ENCODE measurements around the gene CYB5D1.
"Not testable (repeated sequence)": the region's sequence is repeated elsewhere in the genome, so short reads cannot be mapped to it uniquely, and the experiment has no call there.

CYB5D1 gene, protein sequence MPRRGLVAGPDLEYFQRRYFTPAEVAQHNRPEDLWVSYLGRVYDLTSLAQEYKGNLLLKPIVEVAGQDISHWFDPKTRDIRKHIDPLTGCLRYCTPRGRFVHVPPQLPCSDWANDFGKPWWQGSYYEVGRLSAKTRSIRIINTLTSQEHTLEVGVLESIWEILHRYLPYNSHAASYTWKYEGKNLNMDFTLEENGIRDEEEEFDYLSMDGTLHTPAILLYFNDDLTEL

DNA sequence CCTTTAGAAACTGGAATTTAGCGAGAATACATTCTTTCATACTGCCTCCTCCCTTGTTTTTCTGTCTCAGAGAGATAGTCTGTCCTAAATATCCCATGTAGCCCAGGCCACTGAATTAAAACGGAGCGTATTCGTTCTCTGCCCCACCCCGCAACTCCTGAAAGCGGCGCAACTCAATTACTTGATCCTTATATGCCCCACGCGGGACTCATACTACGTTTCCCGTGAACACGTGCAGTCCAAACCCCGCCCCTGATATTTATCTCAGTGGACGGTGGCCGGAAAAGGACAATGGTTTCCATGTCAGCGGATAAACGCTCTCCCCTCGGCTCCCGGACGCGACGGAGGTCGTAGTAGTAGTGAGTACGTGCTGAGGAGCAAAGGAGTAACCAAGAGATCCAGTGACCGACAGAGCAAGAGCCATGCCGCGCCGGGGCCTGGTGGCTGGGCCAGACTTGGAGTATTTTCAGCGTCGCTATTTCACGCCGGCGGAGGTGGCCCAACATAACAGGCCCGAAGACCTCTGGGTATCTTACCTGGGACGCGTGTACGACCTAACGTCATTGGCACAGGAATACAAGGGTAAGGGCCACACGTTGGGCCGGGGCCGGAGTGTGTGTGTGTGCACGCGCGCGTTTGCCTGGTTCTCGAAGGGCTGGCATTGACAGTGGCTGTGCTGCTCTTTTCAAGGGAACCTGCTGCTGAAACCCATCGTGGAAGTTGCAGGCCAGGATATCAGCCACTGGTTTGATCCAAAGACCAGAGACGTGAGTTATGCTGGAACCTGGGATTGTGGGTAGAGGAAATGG, at the start of gene CYB5D1:
Gene CYB5D1 (plus strand): TSS at position 291 of the 809 bp plus-strand sequence. CDS start 132 bp downstream, at position 423.
- peak; percentile 98 for DNase-seq

DNA sequence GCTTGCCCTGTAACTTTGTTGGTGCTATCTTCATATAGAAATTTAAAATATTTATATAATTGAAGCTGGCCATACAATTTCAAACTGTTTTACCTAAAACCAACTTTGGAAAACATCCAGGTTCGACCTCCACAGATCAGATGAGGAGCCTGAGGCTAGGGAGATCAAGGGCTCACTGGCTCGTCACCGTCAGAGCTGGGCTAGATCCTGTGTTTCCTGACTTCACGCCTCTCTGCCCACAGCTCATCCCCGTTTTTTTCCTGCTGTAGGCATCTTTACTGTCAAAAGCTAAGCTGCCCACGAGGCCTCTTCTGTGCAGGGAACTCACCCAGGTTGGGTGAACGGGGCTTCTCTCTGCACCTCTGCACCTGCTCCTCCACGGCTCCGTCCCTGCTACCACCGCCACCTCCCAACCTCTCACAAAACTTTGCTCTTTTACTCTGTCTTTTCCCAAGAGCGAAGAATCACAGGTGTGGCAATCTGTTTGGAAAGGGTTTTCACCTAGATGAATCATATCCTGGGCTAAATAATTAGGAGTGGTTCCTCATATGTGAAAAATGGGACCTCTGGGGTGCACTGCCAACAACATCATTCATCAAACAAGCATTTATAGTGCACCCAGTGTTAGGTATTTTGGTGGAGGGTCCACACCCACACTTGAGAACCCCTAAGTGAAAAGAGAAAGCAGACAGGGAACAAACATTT, 48.6 kb upstream of the CYB5D1 start:
- no peak for DNase-seq

DNA sequence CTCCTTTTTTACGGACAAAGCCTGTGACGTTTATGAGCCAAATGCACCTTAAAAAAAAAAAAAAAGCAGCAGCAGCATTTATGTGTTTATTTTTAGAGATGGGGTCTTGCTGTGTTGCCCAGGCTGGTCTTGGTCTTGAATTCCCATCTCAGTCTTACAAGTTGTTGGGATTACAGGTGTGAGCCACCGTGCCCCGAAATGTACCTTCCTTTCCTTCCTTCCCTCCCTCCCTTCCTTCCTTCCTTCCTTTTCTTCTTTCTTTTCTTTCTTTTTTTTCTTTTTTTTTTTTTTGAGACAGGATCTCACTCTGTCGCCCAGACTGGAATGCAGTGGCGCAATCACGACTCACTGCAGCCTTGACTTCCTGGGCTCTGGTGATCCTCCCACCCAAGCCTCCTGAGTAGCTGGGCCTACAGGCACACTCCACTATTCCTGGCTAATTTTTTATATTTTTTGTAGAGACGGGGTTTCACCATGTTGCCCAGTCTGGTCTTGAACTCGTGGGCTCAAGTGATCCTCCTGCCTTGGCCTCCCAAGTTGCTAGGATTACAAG, 47.9 kb upstream of the CYB5D1 start:
- not testable (repeated sequence) for DNase-seq

DNA sequence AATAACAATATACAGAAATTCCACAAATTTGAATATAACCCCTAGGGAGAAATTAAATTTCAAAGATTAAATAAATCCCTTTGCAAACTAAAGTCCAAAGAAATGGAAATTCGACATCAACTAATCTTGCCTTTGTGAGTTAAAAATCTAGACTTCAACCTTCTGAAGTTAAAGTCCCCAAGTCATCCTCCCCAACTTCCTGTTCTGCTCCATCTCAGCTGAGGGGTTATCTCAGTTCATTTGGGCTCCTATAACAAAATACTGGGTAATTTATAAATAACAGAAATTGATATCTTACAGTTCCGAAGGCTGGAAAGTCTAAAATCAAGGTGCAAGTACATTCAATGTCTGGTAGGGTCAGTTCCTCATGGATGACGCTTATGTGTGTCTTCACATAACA, 46.6 kb upstream of the CYB5D1 start:
- DNase-seq: peak; percentile 37

DNA sequence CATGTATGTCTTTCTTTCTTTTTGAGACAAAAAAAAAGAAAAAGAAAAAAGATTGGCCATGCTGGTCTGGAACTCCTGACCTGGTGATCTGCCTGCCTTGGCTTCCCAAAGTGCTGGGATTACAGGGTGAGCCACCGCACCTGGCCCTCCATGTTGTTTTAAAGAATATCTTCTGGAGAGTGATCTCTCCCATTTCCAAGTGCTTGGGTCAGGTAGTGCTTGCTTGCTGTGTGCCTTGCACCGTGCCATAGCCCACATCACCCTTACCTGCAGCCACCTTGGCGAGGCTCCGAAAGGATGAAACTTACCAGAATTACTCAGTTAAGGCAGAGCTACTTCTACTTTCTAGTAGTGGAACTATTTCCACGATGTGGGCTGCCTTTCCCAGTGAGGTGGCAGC, 42.8 kb upstream of the CYB5D1 start:
- no peak for DNase-seq

DNA sequence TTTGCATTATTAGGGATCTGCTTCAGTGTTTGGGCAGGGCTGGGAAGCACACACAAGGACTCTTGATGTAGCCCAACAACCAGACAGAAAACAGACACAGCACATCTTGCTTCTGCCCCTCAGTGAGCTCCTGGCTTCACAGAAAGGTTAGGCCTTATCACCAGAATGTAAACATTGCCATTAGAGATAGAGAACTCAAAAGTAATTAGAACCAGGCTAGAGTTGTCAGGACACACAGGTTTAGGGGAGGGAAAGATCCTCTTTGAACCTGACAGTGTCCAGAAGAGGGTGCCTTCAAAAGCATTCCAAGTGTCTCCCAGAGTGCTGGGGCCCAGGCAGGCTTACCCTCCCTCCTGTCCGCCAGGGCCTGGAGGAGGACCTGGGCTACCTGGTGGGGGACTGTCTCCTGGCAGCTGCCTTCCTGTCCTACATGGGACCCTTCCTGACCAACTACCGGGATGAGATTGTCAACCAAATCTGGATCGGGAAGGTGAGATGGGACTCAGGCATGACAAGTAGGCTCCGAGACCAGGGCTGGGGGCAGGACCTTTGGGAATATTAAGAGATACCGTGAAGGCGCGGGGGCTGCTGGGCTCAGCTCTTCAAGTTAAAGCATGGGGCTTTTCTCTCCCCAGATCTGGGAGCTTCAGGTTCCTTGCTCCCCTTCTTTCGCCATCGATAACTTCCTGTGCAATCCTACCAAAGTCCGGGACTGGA, 40.7 kb upstream of the CYB5D1 start:
- no peak for DNase-seq

DNA sequence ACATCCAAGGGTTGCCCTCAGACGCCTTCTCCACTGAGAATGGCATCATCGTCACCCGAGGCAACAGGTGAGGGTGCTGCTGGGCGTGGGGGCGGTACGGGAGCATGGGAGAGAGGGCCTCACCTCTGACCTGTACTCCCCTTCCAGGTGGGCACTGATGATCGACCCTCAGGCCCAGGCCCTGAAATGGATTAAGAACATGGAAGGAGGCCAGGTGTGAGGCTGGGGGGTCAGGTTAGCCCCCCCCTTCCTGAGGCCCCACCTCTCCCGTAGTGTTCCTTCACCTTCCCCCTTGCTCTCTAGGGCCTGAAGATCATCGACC, 40.2 kb upstream of the CYB5D1 start:
- no peak for DNase-seq

DNA sequence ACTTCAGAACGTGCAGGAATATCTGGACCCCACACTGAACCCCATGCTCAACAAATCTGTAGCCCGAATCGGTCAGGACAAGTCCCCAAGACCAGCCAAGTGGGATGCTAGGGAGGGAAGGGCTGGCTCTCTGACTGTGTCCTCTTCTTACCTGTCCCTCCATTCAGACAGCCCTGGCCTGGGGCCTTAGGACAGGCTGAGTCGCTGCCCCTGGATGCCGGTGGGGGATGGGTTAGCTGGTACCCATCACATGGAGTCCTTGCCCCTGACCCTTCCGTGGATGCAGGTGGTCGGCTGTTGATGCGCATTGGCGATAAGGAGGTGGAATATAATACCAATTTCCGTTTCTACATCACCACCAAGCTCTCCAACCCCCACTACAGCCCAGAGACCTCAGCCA, 39.8 kb upstream of the CYB5D1 start:
- DNase-seq: no peak

DNA sequence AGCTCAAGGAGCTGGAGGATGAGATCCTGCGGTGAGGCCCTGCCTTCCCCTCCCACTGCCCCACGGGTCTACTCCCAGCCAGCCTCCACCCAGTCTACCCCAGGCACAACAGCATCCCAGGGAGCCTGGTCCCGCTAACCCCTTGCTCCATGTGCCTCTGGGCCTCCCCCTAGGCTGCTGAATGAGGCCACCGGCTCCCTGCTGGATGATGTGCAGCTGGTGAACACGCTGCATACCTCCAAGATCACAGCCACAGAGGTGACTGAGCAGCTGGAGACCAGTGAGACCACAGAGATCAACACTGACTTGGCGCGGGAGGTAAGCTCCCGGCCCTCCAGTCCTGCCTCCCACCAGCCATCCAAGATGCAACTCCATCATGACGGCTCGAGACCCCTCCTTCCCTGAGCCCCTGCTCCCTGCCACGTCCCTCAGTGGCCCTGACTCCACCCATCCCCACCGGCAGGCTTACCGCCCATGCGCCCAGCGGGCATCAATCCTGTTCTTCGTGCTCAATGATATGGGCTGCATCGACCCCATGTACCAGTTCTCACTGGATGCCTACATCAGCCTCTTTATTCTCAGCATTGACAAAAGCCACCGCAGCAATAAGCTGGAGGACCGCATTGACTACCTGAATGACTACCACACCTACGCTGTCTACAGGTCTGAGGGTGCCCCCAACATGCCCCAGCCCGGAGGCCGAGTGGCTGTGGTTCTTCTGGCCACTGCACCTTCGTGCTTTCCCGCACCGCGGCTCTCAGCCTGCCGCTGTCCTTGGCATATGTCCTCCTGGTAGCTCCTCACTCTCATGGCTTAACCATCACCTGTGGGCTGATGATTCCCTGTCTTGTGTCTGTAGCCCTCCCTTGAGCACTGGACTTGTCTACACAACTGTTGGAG, 38.8 kb upstream of the CYB5D1 start:
- DNase-seq: no peak

DNA sequence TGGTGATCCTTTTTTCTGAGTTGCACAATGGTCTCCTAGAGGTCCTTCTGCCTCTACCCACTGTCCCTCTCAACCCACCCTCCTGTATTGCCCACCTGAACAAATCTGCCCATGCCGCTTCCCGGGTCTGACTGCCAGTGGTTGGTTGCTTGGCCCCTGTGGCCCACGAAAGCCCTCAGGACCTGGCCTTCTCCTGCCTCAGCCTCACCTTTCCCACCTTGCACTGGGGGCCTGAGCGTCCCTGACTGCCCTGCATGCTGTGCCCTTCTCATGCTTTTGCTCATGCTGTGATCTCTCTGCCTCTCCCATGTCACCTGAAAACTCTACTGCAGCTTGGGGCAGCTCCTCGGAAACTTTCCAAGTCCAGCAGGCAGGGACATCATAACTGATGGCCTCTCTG, 37.6 kb upstream of the CYB5D1 start:
- no peak for DNase-seq

DNA sequence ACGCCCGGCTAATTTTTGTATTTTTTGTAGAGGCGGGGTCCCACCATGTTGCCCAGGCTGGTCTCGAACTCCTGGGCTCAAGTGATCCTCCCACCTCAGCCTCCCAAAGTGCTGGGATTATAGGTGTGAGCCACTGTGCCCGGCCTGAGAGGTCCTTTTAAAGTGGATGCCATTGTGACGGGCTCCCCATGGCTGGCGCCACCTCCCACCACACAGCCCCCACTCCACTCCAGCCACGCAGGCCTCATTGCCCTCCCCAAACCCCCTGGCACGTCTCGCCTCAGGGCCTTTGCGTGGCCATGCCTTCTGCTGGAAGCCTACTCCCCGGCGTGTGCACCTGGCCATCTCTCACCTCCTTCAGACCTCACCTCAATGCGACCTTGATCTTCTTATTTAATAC, 35.7 kb upstream of the CYB5D1 start:
- no peak for DNase-seq

DNA sequence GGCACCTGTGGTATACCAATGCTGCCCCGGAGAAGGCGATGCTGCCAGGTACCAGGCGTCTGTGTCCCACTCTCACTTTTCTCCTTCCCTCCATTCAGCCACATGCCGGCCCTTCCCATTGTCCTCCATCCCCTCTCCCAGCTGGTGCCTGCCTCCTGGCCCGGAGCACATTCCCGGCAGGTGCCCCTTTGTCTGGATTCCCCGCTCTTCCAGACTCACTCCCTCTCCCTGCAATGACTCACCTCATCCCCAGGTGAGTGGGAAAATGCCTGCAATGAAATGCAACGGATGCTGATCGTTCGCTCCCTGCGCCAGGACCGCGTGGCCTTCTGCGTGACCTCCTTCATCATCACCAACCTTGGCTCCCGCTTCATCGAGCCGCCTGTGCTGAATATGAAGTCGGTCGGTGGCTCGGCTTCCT, 34.2 kb upstream of the CYB5D1 start:
- no peak for DNase-seq

DNA sequence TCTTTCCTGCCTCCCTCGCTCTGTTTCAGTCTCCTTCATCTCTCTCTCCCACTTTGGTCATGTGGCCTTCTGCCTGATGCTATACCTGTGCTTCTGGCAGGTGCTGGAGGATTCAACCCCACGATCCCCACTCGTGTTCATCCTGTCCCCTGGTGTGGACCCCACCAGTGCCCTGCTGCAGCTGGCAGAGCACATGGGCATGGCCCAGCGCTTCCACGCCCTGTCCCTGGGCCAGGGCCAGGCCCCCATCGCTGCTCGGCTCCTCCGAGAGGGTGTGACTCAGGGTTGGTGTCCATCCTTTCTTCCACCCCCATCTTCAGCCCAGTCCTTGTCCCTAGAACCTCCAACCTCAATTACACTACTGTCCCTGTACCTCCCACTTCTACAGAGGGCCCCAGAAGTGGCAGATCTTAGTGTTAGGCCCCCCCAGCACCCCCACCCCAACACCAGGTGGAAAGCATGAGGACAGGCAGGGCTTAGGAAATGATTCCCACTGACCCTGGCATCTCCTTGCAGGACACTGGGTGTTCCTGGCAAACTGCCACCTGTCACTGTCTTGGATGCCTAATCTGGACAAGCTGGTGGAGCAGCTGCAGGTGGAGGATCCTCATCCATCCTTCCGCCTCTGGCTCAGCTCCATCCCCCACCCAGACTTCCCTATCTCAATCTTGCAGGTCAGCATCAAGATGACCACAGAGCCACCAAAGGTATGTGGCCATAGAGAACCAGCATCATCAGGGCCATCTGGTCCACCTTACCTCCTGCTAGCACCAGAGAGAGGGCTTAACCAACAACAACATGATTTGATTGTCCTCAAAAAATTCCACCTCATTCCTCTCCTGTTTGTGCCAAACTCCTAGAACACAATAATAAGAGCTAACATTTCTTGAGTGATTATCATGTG, 33.5 kb upstream of the CYB5D1 start:
- no peak for DNase-seq

DNA sequence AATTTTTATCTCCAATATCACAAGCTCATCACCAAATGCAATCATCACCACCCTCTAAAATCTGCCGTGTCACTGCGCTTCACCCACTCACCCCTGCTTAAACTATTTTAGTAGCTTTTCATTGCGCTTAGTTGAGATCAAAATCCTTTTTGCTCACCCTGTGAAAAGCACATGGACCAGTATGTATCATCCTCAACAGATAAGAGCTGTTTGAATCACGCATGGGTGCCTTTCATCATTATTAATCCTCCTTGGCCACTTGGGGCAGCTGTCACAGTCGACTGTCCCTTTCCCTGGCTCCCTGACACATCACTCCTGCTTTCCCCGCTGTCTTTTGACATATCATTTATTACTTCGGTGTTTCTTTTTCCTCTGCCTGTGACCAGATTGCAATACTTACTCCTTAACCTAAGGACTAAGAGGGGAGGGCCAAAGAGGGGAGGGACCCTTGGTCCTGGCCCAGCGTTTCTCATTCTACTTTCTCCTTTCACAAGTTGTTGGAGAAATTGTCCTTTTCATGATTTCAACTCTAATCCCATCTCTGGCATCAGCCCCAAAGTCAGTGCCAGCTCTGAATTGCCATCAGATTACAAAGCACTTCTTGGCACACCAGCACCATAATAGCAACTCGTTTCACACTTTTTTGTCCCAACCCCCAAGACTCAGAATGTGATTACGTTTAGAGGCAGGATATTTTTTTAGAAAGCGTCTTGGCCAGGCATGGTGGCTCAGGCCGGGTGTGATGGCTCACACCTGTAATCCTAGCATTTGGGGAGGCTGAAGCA, 32.4 kb upstream of the CYB5D1 start:
- DNase-seq: peak; percentile 59

DNA sequence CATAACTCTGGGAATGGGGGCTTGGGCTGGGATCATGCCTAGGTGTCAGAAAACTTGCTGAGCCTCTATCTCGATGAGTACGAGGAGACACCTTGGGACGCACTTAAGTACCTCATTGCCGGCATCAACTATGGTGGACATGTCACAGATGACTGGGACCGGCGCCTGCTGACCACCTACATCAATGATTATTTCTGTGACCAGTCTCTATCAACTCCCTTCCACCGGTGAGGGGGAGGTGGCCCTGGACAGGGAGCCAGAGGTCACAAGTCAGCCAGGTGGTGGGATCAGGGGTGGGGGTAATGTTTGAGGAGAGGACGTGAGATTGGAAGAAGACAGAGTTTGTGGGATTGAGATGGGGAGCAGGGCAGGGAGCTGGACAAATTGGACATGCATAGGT, 27.2 kb upstream of the CYB5D1 start:
- no peak for DNase-seq

DNA sequence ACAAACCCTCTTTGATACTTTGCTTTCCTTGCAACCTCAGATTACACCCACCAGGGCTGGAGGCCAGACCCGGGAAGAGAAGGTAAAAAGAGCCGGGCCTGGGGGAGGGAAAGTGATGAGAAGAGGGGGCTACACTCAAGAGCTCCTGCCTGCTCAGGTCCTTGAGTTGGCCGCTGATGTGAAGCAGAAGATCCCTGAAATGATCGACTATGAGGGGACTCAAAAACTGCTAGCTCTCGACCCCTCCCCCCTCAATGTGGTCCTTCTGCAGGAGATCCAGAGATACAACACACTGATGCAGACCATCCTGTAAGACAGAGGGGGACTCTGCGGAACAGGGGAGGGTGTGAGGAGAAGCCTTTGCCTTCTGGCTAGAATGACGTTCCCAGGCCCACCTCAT, 26.6 kb upstream of the CYB5D1 start:
- no peak for DNase-seq

DNA sequence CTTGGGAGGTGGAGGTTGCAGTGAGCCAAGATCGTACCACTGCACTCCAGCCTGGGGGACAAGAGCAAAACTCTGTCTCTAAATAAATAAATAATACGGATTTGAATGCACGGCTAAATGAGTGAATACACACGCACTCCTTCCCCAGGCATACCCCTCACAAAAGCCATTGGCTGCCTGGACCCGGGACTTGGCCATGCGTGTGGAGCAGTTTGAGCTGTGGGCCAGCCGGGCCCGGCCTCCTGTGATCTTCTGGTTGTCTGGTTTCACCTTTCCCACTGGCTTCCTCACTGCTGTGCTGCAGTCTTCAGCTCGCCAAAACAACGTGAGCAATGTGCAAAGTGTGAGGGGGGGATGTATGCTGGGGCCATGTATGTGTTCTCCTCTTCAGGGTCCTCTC, 25.4 kb upstream of the CYB5D1 start:
- DNase-seq: no peak

DNA sequence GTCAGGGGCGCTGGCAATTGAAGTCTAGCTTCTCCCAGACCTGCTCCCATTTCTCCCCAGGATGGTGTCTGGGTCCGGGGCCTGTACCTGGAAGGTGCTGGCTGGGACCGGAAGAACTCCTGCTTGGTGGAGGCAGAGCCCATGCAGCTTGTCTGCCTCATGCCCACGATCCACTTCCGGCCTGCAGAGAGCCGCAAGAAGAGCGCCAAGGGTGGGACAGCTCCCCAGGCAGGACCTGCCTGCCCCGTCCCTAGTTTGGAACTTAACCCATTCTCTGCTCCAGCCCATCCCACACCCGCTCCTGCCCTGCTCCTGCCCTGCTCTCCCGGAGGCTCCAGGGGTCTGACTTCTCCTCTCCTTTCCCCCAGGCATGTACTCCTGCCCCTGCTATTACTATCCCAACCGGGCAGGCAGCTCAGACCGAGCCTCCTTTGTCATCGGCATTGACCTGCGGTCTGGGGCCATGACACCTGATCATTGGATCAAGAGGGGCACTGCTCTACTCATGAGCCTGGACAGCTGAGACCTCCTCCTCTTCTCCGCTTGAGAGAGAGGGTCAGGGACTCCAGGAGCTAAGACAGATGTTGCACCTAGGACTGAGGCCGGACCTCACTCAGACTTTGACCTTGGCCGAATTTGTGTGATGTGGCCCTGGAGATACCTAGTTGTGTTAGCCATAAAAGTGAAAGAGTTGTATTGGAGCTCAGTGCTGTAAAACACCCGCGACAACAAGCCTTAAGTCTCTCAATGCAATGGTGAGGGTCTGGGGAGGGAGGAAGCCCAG, 24.6 kb upstream of the CYB5D1 start:
- DNase-seq: no peak
